WERI-Rb-1 (cell line): ENCODE measurements around the gene NR6A1.

Experiments used
- DNase-seq: peaks from one replicate; pipeline ENCODE4 v3.0.0-alpha.2; 2020
- H3K27ac ChIP-seq: fragments of 250-450 bp; sonication (Bioruptor Pico); 2 replicates; pipeline ENCODE4 v1.5.1; 2020; ENCODE audit warnings: mild to moderate bottlenecking, moderate library complexity
- H3K27me3 ChIP-seq: fragments of 250-450 bp; sonication (Bioruptor Pico); 2 replicates; pipeline ENCODE4 v1.5.1; 2021; ENCODE audit warnings: mild to moderate bottlenecking, low read depth, moderate library complexity; ENCODE audit not compliant: insufficient read depth, severe bottlenecking
- H3K36me3 ChIP-seq: fragments of 250-450 bp; sonication (Bioruptor Pico); 2 replicates; pipeline ENCODE4 v1.5.1; 2020; ENCODE audit warnings: mild to moderate bottlenecking, moderate library complexity
- H3K4me3 ChIP-seq: 2 replicates; pipeline ENCODE4 v1.5.1; 2011; ENCODE audit warnings: low read depth, mild to moderate bottlenecking, control low read depth, low read length
- H3K9me3 ChIP-seq: fragments of 250-450 bp; sonication (Bioruptor Pico); 2 replicates; pipeline ENCODE4 v1.5.1; 2021; ENCODE audit warnings: mild to moderate bottlenecking, moderate library complexity; ENCODE audit not compliant: severe bottlenecking
- TF ChIP-seq, protein P1 (sequence below): IDR thresholded peaks from 2 replicates; pipeline ENCODE4 v1.5.1; 2011; ENCODE audit warnings: low read depth, mild to moderate bottlenecking, control low read depth, inconsistent platforms, low read length

Gene NR6A1

DNA sequence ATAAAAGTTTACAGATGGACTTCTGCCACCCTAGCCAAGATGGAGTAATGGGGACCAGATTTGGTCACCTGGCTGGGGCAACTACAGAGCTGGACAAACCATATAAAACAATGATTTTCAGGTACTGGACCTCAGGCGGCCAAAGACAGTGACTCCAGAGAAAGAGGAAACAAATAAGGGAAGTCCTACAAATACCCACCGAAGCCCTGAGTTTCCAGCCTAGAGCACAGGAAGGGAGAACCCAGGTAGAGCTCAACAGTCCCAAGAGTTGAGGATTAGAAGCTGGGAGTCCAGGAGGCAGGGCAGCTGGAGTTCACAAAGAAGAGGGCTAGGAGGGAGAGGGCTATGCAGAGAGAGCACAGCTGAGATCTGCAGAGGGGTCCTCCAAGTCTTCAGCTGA, 157.3 kb downstream of the NR6A1 start:
- Histone ChIP-seq H3K4me3 (no peak overlapping the region), H3K27me3 (no peaks in the 10 kb centered on the region), H3K27ac (no peak overlapping the region), H3K9me3 (no peaks in the 10 kb centered on the region), H3K36me3 (no peaks in the 10 kb centered on the region)
- TF ChIP-seq, protein P1, sequence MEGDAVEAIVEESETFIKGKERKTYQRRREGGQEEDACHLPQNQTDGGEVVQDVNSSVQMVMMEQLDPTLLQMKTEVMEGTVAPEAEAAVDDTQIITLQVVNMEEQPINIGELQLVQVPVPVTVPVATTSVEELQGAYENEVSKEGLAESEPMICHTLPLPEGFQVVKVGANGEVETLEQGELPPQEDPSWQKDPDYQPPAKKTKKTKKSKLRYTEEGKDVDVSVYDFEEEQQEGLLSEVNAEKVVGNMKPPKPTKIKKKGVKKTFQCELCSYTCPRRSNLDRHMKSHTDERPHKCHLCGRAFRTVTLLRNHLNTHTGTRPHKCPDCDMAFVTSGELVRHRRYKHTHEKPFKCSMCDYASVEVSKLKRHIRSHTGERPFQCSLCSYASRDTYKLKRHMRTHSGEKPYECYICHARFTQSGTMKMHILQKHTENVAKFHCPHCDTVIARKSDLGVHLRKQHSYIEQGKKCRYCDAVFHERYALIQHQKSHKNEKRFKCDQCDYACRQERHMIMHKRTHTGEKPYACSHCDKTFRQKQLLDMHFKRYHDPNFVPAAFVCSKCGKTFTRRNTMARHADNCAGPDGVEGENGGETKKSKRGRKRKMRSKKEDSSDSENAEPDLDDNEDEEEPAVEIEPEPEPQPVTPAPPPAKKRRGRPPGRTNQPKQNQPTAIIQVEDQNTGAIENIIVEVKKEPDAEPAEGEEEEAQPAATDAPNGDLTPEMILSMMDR, result no peak
- DNase-seq, result no peak

DNA sequence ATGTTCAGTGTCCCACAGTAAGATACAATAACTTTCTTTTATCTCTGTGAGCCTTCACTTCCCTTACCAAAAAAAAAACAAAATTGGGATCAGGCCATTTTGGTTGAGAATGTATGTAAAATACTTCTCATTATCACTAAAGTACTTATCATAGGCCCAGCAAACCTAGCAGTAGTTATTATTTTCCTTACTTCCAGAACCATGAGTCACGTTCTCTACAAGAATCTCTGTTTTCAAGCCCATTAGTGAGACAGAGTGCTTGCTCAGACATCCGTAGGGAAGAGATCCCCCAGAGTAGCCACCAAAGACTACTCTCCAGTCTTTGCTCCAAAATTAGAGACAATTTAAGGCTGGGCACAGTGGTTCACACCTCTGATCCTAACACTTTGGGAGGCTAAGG, 160.0 kb downstream of the NR6A1 start:
- TF ChIP-seq, protein P1, result no peak
- Histone ChIP-seq H3K9me3 (no peaks in the 10 kb centered on the region), H3K27ac (no peak overlapping the region), H3K4me3 (no peak overlapping the region), H3K36me3 (no peaks in the 10 kb centered on the region), H3K27me3 (no peaks in the 10 kb centered on the region)
- no peak for DNase-seq

DNA sequence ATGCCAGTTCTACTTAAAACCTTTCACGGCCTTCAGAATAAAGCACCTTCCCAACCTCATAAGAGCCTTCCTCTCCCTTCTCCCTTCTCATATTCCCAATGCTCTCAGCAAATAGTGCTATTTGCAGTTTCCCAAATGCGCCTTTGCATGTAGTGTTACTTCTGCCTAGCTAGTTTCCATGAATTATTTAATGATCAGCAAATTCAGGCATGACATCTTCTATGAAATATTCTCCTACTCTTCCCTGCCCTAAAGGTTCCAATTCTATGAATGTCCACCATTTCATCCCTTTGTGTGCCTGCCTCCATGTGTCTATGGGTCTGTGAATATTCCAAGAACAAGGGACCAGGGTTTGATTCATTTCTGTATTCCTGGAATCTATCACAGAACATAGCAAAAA, 165.1 kb downstream of the NR6A1 start:
- no peaks in the 10 kb centered on the region for H3K36me3 ChIP-seq
- TF ChIP-seq, protein P1, result no peak
- no peaks in the 10 kb centered on the region for H3K27me3 ChIP-seq
- H3K27ac ChIP-seq, result no peak overlapping the region
- no peaks in the 10 kb centered on the region for H3K9me3 ChIP-seq
- no peak overlapping the region for H3K4me3 ChIP-seq
- no peak for DNase-seq

DNA sequence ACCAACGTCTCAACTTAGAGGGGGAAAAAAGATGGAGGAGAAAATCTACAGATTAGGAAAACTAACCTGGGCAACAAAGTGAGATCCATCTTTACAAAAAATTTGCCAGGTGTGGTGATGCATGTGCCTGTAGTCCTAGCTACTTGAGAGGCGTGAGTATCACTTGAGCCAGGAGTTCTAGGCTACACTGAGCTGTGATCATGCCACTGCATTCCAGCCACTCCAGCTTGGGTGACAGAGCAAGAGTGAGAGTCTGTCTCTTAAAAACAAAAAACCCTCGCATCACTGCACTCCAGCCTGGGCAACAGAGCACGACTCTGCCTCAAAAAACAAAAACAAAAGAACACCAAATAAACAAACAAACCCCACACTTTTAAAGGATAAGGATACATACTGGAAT, 165.9 kb downstream of the NR6A1 start:
- Histone ChIP-seq H3K9me3 (no peaks in the 10 kb centered on the region), H3K27ac (no peak overlapping the region), H3K27me3 (no peaks in the 10 kb centered on the region), H3K36me3 (no peaks in the 10 kb centered on the region; the same call in 1 of the 2 replicates), H3K4me3 (no peak overlapping the region)
- no peak for DNase-seq
- TF ChIP-seq, protein P1, result no peak

DNA sequence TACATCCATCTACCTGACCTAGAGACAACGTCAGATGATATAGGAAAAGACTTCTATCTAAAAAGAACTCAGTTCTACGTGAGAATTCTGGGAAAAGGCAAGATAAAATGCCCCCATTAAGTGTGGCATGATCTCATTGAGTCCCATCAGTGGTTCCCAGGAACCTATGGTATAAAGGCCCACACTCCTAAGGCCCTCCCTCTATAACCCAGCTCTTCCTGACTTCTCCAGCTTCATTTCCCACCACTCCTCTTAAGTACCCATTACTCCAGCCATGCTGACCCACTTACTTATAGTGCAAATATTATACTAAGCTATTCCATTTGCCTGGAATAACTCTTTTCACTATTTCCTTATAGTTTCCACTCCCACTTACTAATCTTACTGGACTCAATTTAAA, 168.5 kb downstream of the NR6A1 start:
- H3K36me3 ChIP-seq, result no peaks in the 10 kb centered on the region; the same call in 1 of the 2 replicates
- TF ChIP-seq, protein P1, result no peak
- no peak for DNase-seq
- H3K27ac ChIP-seq, result no peak overlapping the region
- H3K27me3 ChIP-seq, result no peaks in the 10 kb centered on the region
- H3K9me3 ChIP-seq, result no peaks in the 10 kb centered on the region
- H3K4me3 ChIP-seq, result no peak overlapping the region

DNA sequence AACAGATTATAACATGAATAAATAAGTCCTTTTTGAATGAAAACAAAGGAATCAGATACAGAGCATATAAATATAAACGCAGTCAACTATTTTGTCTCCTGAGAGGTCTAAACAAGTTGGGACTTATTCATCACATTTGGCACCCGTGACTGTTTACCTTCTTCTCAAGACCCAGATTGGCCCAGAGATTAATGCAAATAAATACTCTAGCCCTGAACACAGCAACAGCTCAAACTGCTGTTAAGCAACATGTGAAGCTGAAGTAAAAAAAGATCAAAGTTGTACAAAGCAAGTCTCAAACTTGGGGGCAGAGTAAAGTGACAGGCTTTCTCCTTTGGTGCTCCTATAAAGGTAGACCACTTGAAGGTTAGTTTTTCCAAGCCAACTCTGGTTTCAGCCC, 168.9 kb downstream of the NR6A1 start:
- Histone ChIP-seq H3K27ac (no peak overlapping the region), H3K27me3 (no peaks in the 10 kb centered on the region), H3K4me3 (no peak overlapping the region), H3K36me3 (no peaks in the 10 kb centered on the region; the same call in 1 of the 2 replicates), H3K9me3 (no peaks in the 10 kb centered on the region)
- TF ChIP-seq, protein P1, result no peak
- DNase-seq, result no peak
